K562 (cell line): Measurements from ENCODE around the gene FAM241B. TPM values are rescaled to one million over a fixed set of nuclear protein-coding genes. Genes with fewer than 3 reads are reported as not detected.

ENCODE experiments used
- COPS2 ChIP-seq: fragments of 450-650 bp; conservative IDR thresholded peaks from 2 replicates; pipeline ENCODE4 v1.6.1; 2016; ENCODE audit warnings: mild to moderate bottlenecking, moderate library complexity
- ZNF274 ChIP-seq: IDR thresholded peaks from 2 replicates; pipeline ENCODE4 v1.6.1; 2011; ENCODE audit warnings: low read depth, mild to moderate bottlenecking, low read length, moderate library complexity, borderline replicate concordance
- ZZZ3 ChIP-seq: fragments of 450-650 bp; IDR thresholded peaks from 2 replicates; pipeline ENCODE4 v1.6.1; 2016; ENCODE audit warnings: antibody characterized with exemption, mild to moderate bottlenecking, moderate library complexity
- polyA plus RNA-seq, 8 experiments: library from polyadenylated mRNA; depleted of rRNA in 4 of 8; stranded (reverse) in 5 of 8; unstranded in 3 of 8; fragments of >200 nt; fragmentation: Nextera tagmentation in 2 of 8; fragmentation: Illumina TruSeq in 1 of 8; extraction: Ambion mirVana in 2 of 8; extraction: Trizol in 1 of 8; gene quantifications; 2 replicates each; pipeline versions ENCODE4 v1.2.1 to v1.2.3, GENCODE V29; 2011 to 2014; ENCODE audit warnings: inconsistent platforms in 1 of 8, missing spikeins in 1 of 8
- total RNA-seq, 7 experiments: library from RNA; depleted of rRNA in 6 of 7; stranded (reverse); fragments of >200 nt in 6 of 7; fragmentation: Illumina TruSeq in 2 of 7; extraction: Trizol in 2 of 7; gene quantifications; 2 replicates each; pipeline versions ENCODE4 v1.2.1 to v1.2.3, GENCODE V29; 2011 to 2021; ENCODE audit warnings: low replicate concordance in 1 of 7
- TF ChIP-seq, protein P1 (sequence below): fragments of 450-650 bp; IDR thresholded peaks from 2 replicates; pipeline ENCODE4 v1.6.1; 2016; ENCODE audit warnings: low read depth
- TF ChIP-seq, protein P2 (sequence below), 3 experiments: IDR thresholded peaks in 2 of 3; conservative IDR thresholded peaks in 1 of 3; 2 replicates each; pipeline ENCODE4 v1.5.1; 2011 to 2012; ENCODE audit warnings: low read length in 3 of 3, mild to moderate bottlenecking in 3 of 3, control low read depth in 2 of 3, improper control_type of control experiment in 1 of 3, inconsistent platforms in 1 of 3, low read depth in 1 of 3, mixed read lengths in 1 of 3, moderate library complexity in 1 of 3; ENCODE audit not compliant: insufficient read depth in 2 of 3

Gene FAM241B
- total and polyA plus RNA-seq, 9 of the 15 experiments (the other 6 are each of a cell fraction or from before 2014, with no cell fraction given) = 1.9 to 11.1 (median 3.0) TPM

DNA sequence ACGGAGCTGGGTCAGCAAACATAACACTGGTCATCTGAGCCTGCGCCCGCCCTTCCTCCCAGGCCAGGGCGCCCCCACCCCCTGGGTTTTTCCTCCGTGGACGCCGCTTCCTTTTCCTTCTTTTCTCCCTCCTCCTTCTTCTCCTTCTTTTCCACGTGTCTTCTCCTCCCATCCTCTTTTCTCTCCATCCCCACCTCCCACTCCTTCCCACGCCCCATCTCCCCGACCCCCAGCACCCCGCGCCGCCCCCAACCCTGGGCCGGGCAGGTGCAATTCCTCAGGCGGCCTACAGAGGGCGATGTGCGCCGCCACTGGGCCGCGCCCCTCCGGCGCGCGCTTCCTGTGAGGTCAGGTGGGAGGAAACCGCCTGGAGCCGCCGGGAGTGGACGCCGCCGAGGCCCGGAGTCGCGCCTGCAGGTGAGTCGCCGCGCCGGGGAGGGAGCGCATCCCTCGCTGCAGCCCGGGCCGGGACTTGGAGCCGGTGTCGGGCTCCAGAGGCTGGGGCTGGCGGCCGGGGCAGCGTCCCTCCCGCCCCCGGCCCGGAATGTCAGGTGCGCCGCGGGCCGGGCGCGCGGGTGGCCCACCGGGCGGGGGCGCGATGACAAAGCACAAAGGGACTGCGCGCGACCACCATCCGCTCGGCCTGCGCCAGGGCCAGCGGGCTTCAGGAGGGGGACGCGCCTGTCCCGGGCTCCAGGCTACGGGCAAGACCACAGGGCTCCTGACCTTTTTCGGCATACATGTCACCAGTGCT is at the start of gene FAM241B (continued):
- TF ChIP-seq, protein P1, sequence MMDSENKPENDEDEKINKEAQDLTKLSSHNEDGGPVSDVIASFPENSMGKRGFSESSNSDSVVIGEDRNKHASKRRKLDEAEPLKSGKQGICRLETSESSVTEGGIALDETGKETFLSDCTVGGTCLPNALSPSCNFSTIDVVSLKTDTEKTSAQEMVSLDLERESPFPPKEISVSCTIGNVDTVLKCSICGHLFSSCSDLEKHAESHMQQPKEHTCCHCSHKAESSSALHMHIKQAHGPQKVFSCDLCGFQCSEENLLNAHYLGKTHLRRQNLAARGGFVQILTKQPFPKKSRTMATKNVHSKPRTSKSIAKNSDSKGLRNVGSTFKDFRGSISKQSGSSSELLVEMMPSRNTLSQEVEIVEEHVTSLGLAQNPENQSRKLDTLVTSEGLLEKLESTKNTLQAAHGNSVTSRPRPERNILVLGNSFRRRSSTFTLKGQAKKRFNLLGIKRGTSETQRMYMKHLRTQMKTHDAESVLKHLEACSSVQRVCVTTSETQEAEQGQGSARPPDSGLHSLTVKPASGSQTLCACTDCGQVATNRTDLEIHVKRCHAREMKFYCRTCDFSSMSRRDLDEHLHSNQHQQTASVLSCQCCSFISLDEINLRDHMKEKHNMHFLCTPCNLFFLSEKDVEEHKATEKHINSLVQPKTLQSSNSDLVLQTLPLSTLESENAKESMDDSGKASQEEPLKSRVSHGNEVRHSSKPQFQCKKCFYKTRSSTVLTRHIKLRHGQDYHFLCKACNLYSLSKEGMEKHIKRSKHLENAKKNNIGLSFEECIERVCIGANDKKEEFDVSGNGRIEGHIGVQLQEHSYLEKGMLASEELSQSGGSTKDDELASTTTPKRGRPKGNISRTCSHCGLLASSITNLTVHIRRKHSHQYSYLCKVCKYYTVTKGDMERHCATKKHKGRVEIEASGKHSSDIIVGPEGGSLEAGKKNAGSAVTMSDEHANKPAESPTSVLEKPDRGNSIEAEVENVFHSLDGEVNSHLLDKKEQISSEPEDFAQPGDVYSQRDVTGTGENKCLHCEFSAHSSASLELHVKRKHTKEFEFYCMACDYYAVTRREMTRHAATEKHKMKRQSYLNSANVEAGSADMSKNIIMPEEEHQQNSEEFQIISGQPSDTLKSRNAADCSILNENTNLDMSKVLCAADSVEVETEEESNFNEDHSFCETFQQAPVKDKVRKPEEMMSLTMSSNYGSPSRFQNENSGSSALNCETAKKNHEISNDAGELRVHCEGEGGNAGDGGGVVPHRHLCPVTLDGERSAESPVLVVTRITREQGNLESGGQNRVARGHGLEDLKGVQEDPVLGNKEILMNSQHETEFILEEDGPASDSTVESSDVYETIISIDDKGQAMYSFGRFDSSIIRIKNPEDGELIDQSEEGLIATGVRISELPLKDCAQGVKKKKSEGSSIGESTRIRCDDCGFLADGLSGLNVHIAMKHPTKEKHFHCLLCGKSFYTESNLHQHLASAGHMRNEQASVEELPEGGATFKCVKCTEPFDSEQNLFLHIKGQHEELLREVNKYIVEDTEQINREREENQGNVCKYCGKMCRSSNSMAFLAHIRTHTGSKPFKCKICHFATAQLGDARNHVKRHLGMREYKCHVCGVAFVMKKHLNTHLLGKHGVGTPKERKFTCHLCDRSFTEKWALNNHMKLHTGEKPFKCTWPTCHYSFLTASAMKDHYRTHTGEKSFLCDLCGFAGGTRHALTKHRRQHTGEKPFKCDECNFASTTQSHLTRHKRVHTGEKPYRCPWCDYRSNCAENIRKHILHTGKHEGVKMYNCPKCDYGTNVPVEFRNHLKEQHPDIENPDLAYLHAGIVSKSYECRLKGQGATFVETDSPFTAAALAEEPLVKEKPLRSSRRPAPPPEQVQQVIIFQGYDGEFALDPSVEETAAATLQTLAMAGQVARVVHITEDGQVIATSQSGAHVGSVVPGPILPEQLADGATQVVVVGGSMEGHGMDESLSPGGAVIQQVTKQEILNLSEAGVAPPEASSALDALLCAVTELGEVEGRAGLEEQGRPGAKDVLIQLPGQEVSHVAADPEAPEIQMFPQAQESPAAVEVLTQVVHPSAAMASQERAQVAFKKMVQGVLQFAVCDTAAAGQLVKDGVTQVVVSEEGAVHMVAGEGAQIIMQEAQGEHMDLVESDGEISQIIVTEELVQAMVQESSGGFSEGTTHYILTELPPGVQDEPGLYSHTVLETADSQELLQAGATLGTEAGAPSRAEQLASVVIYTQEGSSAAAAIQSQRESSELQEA = no peak
- no peak for TF ChIP-seq COPS2
- no peak for TF ChIP-seq ZZZ3
- TF ChIP-seq ZNF274 = no peak
- TF ChIP-seq, protein P2, sequence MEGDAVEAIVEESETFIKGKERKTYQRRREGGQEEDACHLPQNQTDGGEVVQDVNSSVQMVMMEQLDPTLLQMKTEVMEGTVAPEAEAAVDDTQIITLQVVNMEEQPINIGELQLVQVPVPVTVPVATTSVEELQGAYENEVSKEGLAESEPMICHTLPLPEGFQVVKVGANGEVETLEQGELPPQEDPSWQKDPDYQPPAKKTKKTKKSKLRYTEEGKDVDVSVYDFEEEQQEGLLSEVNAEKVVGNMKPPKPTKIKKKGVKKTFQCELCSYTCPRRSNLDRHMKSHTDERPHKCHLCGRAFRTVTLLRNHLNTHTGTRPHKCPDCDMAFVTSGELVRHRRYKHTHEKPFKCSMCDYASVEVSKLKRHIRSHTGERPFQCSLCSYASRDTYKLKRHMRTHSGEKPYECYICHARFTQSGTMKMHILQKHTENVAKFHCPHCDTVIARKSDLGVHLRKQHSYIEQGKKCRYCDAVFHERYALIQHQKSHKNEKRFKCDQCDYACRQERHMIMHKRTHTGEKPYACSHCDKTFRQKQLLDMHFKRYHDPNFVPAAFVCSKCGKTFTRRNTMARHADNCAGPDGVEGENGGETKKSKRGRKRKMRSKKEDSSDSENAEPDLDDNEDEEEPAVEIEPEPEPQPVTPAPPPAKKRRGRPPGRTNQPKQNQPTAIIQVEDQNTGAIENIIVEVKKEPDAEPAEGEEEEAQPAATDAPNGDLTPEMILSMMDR (IDR thresholded peaks at IDR 0.05 in 2 of 3, conservative IDR thresholded peaks at IDR 0.05 in 1 of 3; ENCODE audit: insufficient read depth in 2 of 3, low read depth in 1 of 3, low read length in 3 of 3) = peak; percentile 75 to 86 (median 81)
